Measurements from ENCODE around the gene CASTOR1.

DNA sequence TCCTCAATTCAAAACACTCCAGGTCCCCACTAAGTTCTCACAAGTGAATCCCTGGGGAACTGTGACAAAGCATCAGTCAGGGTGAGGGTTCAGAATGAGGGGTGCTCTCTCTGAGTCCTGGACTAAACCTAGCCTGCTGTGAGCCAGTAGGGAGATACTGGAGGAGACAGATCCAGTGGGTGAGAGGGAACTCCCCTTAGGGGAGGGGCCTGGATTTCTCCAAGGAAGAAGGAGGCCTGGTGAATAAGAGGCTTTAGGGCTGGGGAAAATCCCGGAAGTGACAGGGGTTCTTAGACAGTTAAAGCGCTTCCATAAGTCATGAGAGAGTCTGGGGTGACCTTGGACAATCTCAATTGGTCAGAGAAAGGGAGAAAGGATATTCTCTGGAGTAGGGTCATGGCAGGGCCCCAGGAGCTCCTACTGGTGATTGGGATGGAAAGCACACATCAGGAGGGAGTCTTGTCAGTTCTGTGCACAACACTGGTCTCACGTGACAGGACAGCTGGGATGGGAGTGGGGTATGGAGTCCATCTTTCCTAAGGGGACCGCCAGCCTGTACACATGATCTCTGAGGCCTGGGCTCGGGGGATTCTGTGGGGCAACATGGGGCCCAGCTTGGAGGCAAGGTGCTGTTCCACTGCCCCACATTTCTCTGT, 35.9 kb upstream of the CASTOR1 start:
- TF ChIP-seq, protein P1, sequence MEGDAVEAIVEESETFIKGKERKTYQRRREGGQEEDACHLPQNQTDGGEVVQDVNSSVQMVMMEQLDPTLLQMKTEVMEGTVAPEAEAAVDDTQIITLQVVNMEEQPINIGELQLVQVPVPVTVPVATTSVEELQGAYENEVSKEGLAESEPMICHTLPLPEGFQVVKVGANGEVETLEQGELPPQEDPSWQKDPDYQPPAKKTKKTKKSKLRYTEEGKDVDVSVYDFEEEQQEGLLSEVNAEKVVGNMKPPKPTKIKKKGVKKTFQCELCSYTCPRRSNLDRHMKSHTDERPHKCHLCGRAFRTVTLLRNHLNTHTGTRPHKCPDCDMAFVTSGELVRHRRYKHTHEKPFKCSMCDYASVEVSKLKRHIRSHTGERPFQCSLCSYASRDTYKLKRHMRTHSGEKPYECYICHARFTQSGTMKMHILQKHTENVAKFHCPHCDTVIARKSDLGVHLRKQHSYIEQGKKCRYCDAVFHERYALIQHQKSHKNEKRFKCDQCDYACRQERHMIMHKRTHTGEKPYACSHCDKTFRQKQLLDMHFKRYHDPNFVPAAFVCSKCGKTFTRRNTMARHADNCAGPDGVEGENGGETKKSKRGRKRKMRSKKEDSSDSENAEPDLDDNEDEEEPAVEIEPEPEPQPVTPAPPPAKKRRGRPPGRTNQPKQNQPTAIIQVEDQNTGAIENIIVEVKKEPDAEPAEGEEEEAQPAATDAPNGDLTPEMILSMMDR (conservative IDR thresholded peaks at IDR 0.05; ENCODE audit: low read length): no peak
- no peak for TF ChIP-seq EZH2phosphoT487 (IDR thresholded peaks at IDR 0.05; ENCODE audit: borderline replicate concordance, low read depth, low read length)

All from OCI-LY7 (cell line).